ENCODE measurements around the gene FZD4.
"Not testable (repeated sequence)": the region's sequence is repeated elsewhere in the genome, so short reads cannot be mapped to it uniquely, and the experiment has no call there.

Gene FZD4

DNA sequence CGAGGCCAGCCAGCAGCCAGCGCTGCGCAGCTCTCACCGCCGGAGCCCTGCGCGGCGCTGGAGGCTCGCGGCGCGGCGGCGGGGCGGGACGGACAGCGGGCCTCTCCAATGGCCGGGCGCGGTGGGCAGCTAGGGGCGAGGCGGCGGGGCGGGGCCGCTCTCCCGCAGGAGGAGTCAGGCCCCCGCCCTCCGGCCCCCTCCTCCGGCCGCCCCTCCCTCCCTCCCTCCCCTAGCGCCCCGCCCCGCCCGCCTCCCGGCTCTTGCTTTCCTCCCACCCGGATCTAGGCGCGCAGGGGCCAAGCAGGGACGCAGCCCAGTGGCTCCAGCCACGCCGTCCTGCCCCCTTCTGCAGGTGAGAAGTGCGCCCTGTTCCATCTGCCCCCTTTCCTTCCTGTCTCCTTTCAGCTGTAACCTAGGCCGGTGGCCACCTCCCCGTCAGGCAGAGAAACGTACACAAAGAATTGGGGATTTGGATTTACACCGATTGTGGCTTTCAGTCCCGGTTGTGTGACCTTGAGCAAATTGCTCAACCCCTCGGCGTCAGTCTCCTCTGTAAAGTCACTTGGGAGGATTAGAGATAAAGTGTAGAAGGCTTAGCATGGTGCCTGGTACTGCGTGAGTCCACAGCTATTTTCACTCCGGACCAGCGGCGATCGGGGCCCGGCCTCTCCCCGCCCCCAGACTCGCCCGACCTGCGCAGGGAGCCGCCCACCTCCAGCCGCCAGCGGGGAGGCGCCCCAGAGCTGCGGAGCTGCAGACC, at the start of gene FZD4:
Gene FZD4 (minus strand): TSS at position 35 of the 760 bp plus-strand sequence. CDS start 310 bp downstream, outside the sequence.
- peak in 1 of 2 experiments; percentile 56 for DNase-seq

DNA sequence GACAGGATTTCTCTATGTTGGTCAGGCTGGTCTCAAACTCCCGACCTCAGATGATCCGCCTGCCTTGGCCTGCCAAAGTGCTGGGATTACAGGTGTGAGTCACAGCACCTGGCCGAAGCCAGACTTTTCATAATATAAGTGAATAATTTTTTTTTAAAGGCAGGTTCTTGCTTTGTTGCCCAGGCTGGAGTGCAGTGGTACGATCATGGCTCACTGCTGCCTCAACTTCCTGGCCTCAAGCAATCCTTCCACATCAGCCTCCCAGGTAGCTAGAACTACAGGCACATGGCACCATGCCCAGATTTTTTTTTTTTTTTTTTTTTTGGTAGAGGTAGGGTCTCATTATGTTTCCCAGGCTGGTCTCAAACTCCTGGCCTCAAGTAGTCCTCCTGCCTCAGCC, 49.1 kb upstream of the FZD4 start:
- not testable (repeated sequence) for DNase-seq

DNA sequence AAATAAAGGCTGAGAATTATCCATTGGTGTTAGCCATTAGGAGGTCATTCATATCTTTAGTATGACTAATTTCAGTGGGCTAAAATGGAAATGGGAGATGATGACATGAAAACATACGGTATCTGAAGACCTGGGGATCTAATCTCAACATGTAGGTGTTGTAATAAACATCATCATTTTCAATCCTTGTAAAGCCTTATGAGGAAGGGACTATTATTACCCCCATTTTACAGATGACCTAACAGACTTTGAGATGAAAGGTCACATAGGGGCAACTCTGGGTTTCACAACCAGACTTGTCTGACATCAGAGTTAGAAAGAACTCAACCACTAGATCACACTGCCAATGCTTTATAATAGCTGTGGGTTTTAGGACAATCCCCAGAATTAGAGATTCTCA, 47.7 kb upstream of the FZD4 start:
- no peak for DNase-seq

DNA sequence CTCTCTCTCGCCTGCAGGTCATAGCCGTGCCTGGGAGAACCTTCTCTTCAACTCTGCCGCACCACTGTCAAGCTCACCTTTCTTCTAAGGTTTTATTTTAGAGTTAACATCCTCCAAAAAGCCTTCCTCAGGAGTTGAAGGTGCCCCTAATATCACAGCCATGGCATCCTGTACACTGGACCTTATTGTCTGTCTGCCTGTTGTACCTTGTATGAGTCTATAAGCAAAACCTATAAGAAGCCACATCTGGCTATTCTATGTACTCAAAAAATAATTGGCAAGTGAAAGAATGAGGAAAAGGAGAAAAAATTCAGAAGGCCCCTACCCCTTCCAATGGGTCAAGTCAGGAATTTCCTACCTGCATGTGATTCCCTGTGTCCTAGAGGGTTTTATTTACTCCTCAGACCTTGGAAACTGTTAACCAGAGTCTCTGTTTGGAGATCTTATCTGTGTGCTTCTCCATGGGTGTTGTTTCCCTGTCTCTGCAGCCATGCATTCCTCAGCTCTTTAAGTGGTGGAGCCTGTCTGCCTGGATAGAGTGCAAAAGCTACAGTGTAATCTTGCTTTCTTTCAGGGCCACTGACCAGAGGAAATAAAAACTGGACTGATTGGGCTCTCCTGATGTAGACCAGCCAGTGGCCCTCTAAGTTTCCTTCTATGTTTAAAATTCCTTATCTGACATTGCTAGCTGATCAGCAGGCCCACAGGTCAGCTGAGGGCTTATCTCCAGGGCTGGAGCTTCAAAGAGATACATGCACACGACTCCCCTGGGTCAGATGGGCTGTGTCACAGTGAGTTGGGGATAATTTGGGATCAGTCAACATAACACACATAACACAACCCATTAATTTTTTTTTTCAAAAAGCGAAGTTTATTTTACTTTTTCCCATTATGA, 44.9 kb upstream of the FZD4 start:
- no peak for DNase-seq

DNA sequence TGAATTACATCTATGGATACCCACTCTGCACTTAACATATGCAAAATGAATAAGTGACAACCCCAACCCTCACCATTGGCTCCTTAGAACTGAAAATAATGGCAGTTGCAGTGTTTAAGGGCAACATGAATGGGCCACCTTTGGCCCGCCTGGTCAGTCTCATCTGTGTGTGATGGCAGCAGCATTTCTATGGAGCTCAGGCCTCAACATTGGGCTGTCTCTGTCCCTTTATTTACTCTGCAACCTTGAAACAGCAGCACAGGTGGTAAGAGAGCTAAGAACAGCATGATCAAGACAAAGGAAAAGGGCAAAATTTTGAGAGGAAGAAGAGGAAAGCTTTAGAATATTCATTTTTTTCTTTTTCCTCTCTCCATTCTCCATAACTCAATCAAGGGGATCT, 44.2 kb upstream of the FZD4 start:
- DNase-seq, result no peak

DNA sequence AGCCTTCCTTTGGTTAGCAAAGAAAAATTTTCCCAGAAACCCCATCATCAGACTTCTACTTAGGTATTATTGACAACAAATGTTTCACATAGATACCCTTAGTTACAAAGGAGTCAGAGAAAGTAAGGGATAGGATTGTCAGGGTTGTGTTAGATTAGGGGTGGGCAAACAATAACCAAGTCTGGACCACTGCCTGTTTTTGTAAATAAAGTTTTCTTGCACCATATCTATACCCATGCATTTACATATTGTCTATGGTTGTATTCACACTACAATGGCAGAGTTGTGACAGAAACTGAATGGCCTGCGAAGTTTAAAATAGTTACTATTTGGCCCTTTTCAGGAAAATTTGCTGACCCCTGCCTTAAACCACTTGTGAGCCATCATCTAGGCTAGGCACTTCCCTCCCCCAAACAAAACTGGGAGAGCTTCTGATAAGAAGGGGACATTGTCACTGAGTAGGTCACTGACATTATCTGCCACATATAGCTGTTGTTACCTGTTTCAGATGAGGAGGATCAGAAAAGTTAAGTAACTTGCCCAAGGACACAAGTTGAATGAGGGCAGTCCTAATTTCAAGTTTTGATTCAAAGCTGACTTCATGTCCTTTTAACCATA, 41.9 kb upstream of the FZD4 start:
- no peak for DNase-seq

DNA sequence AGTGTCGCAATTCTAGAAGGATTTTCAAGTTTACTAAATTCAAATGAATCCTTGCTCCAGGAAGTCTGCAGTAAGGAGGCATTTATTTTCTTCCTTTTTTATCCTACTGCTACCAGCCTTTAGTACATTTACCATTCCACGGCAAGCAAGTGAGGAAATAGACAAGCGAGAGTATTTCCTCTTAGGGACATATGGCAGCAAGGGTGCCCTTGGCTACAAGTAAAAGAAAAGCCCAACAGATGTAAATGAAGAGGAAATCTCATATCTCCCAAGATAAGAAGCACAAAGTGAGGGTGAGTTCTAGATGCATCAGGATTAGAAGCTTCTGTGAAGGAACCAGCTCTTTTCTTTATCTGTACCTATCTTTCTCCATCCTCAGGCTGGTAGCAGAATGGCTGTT, 37.8 kb upstream of the FZD4 start:
- no peak for DNase-seq

DNA sequence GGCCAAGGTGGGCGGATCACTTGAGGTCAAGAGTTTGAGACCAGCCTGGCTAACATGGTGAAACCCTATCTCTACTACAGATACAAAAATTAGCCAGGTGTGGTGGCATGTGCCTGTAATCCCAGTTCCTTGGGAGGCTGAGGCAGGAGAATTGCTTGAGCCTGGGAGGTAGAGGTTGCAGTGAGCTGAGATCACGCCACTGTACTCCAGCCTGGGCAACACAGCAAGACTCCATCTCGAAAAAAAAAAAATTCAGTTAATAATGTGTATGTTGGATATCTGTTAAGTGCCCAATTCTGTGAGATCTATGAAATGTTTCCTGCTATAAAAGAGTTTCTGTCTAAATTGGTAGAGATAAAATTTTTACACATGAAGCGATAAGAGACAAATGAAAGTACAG, 37.1 kb upstream of the FZD4 start:
- DNase-seq, result not testable (repeated sequence)

DNA sequence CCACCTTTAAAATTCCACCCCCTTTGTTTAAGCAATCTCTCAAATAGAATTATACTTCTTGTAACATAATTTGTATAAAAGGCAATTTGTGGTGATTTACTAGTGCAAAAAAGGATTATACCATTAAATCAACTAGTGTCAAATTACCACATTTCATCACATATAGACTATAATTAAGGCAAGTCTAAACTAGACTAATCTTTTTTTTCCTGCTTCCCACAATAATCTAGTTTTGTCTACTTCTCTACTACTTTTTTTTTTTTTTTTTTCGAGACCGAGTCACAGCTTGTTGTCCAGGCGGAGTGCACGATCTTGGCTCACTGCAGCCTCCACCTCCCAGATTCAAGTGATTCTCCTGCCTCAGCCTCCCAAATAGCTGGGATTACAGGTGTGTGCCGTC, 36.1 kb upstream of the FZD4 start:
- no peak for DNase-seq

DNA sequence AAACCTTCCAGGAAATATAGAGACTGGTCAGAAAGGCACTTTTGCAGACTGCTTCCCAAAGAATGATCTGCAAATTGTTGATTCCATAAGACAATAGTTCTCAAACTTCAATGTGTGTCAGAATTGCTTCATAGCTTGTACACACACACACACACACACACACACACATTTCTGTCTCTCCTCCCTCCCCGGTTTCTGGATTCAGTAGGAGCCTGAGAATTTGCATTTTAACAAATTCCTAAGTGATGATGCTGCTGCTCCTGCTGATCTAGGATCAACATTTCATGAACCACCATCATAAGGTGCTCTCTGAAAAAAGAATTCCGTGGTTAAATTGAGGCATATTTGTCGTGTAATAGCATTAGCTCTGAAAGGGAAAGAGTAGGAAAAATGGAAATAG, 35.3 kb upstream of the FZD4 start:
- DNase-seq, result no peak

DNA sequence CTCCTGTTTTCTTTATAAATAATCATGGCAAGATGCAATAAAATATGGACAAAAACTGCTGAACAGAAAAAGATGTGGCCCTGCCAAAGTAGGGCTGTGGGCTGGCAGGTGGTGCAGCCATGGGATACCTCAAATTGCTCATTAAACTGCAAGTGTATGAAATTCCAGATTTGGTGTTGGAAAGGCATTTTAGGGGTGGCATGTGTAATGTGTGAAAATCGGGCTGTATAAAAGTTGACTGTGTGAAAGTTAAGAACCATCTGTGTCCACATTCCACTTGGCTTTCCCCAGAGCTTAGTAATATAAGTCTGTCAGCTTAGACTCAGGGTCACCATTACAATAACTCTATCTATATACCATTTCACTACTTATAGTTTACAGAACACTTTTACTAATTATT, 34.8 kb upstream of the FZD4 start:
- no peak for DNase-seq

DNA sequence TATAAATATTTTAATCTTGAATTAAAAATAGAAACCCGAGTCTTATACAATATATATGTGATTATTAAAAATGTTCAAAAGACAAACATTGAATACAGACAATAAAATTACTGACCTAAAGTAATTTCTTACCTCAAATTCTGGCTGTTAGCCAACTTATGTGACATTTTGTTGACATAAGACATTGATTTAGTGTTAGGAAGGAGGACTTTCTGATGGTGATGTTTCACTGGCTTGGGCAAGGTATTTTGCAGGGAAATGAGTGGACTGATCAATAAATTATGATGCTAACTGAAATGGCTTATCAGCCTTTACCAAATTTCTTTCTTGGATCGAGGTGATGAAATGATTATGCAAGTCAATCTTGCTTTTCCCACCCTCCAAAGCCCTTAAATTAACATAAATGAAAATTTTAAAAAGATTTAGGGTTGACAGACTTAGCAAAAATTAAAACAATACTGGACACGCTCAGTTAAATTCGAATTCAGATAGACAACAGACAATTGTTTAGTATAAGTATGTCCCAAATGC, 33.2 kb upstream of the FZD4 start:
- no peak for DNase-seq

DNA sequence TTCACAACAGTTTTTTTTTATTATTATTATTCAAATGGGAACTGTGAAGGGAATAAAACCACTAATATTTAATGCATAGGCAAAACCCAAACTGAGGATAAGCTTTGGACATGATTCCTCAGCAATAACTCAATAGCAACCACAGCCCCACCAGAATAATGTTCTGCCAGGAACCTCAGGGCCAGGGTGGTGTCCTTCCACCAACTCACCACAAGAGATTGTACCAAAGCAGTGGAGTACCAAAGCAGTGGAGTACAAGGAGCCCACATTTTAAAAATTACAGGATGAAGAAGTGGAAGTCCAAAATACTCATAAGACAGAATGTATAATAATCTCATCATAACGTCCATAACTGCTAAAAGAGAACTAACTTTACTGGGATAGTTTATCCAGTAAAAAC, 32.5 kb upstream of the FZD4 start:
- no peak for DNase-seq

DNA sequence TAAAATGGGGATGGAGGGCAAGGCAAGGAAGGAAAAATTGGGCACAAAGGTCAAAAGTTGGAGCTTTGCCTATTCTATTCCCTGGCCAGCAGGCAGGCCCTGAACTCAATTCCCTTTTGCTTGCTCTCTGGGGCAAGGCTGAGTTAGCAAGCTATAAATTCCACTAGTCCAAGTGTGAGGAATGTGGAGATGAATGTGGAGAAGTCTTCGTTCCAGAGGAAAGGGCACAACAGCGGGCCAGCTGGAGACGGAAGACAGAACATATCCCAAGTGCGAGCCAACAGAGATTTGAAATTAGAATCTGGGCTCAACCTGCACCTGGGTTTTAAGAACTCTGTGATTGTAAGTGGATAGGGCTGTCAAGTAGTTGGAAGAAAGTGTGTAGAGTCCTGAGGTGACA, 29.5 kb upstream of the FZD4 start:
- no peak for DNase-seq

DNA sequence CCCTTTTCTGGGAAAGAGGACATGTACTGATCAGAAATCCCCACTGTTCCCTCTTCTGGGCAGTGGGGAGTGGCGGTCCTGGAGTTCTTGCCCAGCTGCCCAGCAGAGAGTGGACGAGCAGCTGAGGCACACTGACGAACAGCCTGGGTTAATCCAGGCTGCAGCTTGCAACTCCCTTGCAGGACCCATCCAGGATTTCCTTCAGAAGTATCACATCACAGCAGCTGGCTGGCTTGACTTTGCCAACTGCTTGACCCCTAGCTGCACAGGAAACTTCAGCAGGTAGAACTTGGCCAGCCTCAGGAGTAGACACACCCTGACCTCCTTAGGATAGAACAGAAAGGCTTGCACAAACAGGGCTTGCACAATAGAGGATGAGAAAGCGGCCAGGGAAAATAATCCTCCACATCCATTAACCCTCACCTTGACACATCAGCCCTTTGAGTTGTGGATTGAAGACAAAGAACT, 27.9 kb upstream of the FZD4 start:
- DNase-seq, result no peak

DNA sequence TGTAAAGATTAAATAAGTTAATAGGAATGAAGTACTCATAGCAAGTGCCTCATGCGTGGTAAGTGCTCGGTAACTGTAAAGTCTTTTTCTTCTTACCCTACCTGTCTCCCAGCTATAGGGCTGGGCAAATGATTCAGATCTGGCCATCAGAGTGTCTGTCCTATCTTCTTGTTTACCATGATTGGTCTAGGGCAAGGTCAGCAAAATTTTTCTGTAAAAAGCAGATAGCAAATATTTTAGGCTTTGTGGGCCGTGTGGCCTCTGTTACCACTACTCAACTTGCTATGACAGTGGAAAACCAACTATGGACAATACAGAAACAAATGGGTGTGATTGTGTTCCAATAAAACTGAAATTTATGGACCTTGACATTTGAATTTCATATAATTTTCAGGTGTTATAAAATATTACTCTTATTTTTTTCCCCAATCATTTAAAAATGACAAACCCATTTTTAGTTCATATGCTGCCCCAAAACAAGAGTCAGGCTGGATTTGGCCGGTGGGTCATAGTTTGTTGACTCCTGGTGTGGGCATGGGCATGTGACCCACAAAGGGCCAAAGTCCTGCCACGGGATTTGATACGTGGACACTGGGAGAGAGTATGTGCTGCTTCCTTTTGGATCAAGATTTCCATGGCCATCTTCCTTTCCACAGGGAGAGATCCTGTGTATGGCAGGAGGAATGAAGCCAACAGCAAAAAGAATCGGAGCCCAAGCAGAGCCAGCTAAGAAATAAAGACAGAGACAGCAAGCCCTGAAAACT, 26.8 kb upstream of the FZD4 start:
- DNase-seq, result no peak

DNA sequence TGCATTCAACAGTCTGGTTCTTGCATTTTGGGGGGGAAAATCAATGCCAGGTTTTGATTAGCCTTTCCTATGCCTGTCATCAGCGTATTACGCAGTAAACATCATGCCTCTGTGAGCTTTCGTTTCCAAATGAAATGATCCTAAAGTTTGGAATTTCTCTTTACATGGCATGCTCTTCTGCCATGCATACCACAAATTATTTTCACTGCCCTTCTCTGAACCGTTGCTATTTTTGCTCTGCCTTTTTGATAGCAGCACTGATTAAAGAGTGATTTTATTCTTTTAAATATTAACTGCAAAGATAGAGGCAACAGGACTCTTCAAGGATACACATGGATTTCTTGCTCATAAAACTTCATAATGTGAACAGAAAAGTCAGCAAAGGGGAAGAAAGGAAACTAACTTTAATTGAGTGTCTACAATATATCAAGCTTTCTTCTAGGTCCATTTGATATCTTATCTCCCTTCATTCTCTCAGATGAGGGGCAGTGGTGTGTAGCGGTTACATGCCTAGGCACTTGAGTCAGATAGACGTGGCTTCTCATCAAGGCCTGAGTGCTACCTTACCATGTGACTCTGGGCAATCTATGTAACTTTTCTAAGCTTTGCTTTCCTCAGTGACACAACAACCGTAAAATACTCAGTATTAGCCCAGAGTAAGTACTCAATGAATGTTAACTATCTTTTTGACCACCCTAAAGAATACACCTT, 25.0 kb upstream of the FZD4 start:
- no peak for DNase-seq

DNA sequence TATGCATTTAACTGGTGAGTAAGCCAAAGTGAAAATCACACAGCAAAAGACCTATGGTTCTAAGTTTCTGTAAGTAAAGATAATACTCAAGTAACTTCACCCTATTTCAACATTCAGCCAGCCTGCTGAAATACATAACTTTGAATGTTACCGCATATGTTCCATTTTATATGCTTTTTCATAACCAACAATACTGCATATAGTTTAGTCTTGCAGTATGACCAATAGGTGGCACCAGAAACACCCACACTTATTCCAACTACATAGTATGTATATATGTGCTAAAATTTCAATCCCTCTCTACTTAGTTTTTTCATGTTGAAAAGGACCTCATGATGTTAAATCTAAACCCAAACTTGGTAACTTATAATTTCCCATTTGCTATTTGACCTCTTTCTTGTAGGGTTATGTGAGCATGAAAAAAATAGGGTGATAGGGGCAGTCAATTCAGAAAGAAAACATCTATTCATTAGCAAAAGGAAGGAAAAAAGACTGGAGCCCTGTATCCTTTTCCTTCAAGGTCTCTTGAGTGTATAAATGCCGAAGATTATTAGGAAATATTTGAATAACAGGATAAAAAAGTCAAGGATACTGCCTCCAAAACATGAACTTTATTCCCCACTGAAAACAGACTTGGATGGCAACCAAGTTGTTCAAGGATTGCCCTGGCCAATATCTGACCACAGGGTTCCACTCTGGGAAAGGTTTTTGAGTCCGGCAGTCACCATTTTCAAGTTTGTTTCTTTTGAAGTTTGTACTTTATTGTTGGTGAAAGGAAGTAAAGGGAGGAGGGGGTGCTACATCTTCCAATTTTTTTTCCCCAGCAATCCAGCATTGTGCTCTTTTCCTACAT, 23.8 kb upstream of the FZD4 start:
- no peak for DNase-seq

DNA sequence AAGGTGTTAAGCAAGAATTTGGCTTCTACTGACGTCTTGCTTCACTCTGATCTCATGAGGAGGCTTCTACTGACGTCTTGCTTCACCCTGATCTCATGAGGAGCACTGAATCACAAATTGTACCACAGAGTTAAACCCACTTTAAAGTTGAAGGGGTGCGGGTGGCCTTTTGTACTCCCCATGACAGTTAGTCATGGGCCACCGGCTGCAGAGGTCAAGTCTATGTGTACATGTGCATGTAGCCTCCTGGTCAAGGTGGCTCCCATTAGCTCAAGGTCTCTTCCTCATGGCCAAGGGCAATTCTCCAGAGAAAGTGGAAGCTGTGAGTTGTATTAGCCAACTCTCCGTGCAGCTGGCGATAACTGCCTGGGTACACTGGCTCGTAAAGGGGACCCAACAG, 23.1 kb upstream of the FZD4 start:
- no peak for DNase-seq

DNA sequence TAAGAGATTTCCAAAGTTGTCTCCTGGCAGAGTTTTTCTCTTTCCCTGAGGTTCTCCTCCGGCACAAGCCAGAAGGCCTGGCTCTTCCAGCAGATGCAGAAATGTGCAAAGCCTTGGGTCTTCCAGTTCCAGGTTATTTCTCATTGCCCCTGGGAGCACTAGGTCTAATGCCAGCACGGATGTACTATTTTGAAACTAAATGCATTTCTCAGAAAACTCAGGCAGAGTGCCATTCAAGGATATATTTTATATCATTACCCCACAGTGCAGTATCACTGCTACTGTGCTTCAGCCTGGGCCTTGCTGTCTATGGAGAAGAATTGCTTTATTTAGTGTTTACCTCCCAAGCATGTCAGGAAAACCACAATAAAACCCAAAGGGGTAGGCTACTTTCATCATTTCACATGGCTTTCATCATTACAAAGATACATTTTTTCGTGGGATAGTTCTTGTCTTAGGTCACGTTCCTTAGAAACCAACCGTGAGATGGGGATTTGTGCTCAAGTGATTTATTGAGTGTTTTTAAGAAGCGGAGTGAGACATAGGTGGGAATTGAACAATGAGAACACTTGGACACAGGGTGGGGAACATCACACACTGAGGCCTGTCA, 22.4 kb upstream of the FZD4 start:
- DNase-seq, result no peak
